Colonic mucosa (tissue), 4 donors: ENCODE results near the gene SIX1. TPM values are rescaled to one million over a fixed set of nuclear protein-coding genes. Genes with fewer than 3 reads are reported as not detected.

Source experiments
- DNase-seq: peaks from one replicate; pipeline ENCODE4 v3.0.0-alpha.2; 2020
- H3K27ac ChIP-seq: fragments of 200-600 bp; one replicate; pipeline ENCODE4 v1.8.0; 2021
- H3K27me3 ChIP-seq: fragments of 200-600 bp; one replicate; pipeline ENCODE4 v1.8.0; 2021
- H3K36me3 ChIP-seq: fragments of 200-600 bp; one replicate; pipeline ENCODE4 v1.8.0; 2021
- H3K4me1 ChIP-seq: fragments of 200-600 bp; one replicate; pipeline ENCODE4 v1.8.0; 2021; ENCODE audit warnings: mild to moderate bottlenecking
- H3K4me3 ChIP-seq: fragments of 200-600 bp; one replicate; pipeline ENCODE4 v1.8.0; 2021
- H3K9ac ChIP-seq, 2 donors: one replicate each; pipeline ENCODE4 v1.7.0; 2013; ENCODE audit warnings: control low read depth in 2 of 2, low read depth in 2 of 2, low read length in 2 of 2
- H3K9me3 ChIP-seq: fragments of 200-600 bp; one replicate; pipeline ENCODE4 v1.8.0; 2021
- CTCF ChIP-seq: fragments of 200-600 bp; IDR thresholded peaks from one replicate; pipeline ENCODE4 v1.8.0; 2022; ENCODE audit warnings: antibody characterized with exemption, mild to moderate bottlenecking
- intact Hi-C: fragments of 100-400 bp; cut with DNase I; formaldehyde crosslinking; loops from one replicate; pipeline ENCODE4 v1.14.1; 2022
- total RNA-seq, 2 donors: library from RNA; stranded (reverse); fragmentation: NEBNext Ultra II Directional in 1 of 2; extraction: Animal tissue kit (Norgen Biotek cat#: 25700) in 1 of 2; gene quantifications; one replicate each; pipeline ENCODE4 v1.2.1, GENCODE V29; 2021
- donor health status: healthy.
- donor health status: DM: no; HTN: no; CAD: no.
- donor health status: DM: no; HTN: no; CAD: no.

SIX1 gene
- total RNA-seq, 2 donors from 2014 or later, result not detected

GRCh38 chr14:60681271-60681670 lies 32.0 kb upstream of the SIX1 start:
- Histone ChIP-seq H3K4me1 (no peaks in the 10 kb centered on the region), H3K9me3 (no peaks in the 10 kb centered on the region), H3K27ac (no peak overlapping the region), H3K36me3 (no peaks in the 10 kb centered on the region), H3K27me3 (no peaks in the 10 kb centered on the region), H3K4me3 (no peak overlapping the region), H3K9ac (no peak overlapping the region)
- no peak for TF ChIP-seq CTCF
- intact Hi-C loops, result no loop called here
- DNase-seq, result no peak

- TF ChIP-seq CTCF, result no peak
- intact Hi-C loops, result no loop called here
- Histone ChIP-seq H3K9ac (no peak overlapping the region), H3K9me3 (no peaks in the 10 kb centered on the region), H3K27me3 (no peaks in the 10 kb centered on the region), H3K4me3 (no peak overlapping the region), H3K27ac (no peak overlapping the region), H3K4me1 (no peaks in the 10 kb centered on the region), H3K36me3 (no peaks in the 10 kb centered on the region)
- DNase-seq, result no peak
Observed at GRCh38 chr14:60680511-60680910, 31.2 kb upstream of the SIX1 start.

- TF ChIP-seq CTCF, result no peak
- intact Hi-C loops, result no loop called here
- Histone ChIP-seq H3K4me1 (no peaks in the 10 kb centered on the region), H3K9ac (no peak overlapping the region), H3K27ac (no peak overlapping the region), H3K9me3 (no peaks in the 10 kb centered on the region), H3K36me3 (no peaks in the 10 kb centered on the region), H3K4me3 (no peak overlapping the region), H3K27me3 (no peaks in the 10 kb centered on the region)
- DNase-seq, result no peak
Observed at GRCh38 chr14:60679566-60680258, 30.4 kb upstream of the SIX1 start.

GRCh38 chr14:60677701-60678100 lies 28.4 kb upstream of the SIX1 start:
- Histone ChIP-seq H3K4me1 (no peaks in the 10 kb centered on the region), H3K27ac (no peak overlapping the region), H3K4me3 (no peak overlapping the region), H3K27me3 (no peaks in the 10 kb centered on the region), H3K36me3 (no peaks in the 10 kb centered on the region), H3K9ac (no peak overlapping the region), H3K9me3 (no peaks in the 10 kb centered on the region)
- intact Hi-C loops, result no loop called here
- TF ChIP-seq CTCF, result no peak
- no peak for DNase-seq

- Histone ChIP-seq H3K4me1 (no peaks in the 10 kb centered on the region), H3K9me3 (no peaks in the 10 kb centered on the region), H3K9ac (no peak overlapping the region), H3K36me3 (no peaks in the 10 kb centered on the region), H3K27ac (no peak overlapping the region), H3K27me3 (no peaks in the 10 kb centered on the region), H3K4me3 (no peak overlapping the region)
- no peak for TF ChIP-seq CTCF
- DNase-seq, result no peak
- intact Hi-C loops, result no loop called here
Observed at GRCh38 chr14:60670989-60671388, 21.7 kb upstream of the SIX1 start.
